HG03066 (cell line): ENCODE data around the gene MARK2.
A peak's percentile ranks its signal among the peaks of the same experiment; 100 is the strongest.
"Not testable (repeated sequence)": the region's sequence is repeated elsewhere in the genome, so short reads cannot be mapped to it uniquely, and the experiment has no call there.

Experiments
- ATAC-seq: cut with Tn5 transposase; IDR thresholded peaks from one replicate; pipeline ENCODE4 v1.9.1; 2021; ENCODE audit warnings: low read depth; ENCODE audit not compliant: unreplicated experiment

The MARK2 gene

DNA sequence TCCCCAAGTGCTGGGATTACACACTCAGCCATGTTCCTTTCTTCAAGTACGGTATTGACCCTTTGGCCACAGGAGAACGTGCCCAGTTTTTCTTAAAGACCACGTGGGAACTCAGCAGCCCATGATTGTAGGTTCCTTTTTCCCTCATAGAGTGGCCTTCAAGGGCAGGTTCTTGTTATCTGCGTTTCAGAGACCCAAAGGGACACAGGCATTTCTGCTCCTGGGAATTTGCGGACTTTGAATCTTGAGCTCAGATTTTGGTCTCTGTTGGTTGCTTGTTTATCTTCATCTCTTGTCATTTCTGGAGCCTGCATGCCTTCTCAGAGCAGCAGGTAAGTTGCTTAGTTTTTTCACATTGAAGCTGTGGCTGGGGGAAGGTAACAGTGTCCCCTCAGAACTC lies 12.0 kb downstream of the MARK2 start:
- no peak for ATAC-seq

DNA sequence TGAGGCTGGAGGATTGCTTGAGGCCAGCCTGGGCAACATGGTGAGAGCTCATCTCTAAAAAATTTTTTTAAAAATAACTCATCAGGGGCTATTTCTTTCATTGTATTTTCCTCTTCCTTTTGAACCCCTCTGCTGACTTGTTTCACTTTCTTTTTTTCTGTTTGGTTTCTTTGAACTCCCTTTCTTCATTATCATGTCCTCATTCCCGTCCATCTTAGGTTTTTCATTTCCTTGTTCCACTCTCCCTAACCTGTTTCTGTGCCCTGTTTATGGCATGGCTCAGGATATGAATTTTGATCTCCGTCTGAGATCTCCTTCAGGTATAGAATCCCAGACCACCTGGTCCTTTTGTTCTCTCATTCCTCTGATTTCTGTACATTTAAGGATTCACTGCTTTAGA lies 12.5 kb downstream of the MARK2 start:
- ATAC-seq: no peak

DNA sequence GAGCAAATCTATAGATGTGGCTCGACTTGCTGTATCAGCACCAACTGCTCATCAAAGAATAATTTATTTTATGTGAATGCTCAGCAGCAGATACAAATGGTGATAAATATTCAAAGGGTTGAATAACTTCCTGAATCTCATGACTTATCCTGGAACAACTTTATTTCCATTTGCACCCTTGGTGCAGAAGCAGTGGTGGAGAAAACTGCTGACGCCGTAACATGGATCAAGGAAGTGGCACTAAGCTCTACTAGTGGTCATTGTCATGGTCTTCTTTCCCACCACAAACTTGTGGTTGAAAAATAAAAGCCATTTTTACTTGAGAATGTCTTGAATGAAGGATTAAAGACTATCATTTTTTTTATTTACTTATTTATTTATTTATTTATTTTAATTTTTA lies 14.6 kb downstream of the MARK2 start:
- no peak for ATAC-seq

DNA sequence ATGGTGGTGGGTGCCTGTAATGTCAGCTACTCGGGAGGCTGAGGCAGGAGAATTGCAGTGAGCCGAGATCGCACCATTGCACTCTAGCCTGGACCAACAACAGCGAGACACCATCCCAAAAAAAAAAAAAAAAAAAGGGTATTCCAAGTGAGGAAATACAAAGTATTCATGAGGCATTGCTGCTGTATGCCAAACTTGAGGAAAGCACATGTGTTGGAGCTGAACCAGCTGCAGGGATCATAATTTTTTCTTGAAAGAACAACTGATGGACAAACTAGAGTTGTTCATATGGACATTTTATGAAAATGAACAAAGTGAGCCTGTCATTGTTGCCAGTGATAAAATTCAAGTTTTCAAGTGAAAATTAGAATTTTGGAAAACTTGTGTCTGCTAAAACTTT lies 15.8 kb downstream of the MARK2 start:
- no peak for ATAC-seq

DNA sequence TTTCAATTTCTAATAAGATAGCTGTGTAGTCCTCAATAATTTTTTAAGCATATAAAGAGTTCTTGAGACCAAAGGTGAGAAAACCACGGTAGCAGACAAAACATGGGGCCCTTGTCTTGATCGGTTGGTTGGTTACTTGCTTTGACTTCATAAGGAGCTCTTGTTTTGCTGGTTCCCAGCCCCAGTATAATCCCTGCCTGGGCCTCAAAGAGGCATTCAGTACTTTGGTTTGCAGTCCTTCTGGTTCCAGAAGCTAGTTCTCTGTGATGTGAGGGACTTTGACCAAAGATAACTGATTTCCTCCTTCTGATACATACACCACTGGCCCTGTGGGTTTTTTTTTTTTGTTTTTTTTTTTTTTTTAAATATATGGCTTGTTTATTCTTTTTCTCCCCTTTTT lies 17.1 kb downstream of the MARK2 start:
- no peak for ATAC-seq

DNA sequence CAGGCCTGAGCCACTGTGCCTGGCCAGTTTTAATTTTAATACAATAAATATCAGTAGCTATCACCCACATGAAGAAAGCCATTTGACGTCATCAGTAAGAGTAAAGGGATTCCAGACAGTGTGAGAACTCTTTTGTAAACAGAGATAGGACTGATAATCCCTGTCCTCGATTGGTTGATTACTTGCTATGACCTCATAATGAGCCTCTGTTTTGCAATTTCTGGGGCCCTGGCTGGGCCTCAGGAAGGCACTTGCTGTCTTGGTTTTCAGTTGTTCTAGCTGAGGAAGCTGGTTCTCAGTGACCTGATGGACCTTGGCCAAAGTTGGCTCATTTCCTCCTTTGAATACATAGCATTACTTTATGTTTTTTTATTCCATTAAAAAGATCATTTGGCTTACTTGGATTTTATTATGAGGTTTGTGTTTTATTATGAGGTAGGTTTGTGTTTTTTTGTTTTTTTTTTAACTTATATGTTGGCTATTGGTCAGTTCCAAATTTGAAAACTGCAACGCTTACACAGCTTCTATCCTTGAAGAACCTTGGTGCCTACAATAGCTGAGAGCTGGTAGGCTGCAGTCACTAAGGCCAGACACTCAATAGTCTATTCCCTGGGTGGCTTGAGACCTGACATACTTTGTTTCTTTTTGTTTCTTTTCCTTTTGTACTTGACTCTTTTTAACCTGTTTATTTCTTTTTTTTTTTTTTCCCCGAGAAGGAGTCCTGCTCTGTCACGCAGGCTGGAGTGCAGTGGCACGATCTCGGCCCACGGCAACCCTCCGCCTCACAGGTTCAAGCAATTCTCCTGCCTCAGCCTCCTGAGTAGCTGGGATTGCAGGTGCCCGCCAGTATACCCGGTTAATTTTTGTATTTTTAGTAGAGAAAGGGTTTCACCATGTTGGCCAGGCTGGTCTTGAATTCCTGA lies 20.0 kb downstream of the MARK2 start:
- ATAC-seq: no peak

DNA sequence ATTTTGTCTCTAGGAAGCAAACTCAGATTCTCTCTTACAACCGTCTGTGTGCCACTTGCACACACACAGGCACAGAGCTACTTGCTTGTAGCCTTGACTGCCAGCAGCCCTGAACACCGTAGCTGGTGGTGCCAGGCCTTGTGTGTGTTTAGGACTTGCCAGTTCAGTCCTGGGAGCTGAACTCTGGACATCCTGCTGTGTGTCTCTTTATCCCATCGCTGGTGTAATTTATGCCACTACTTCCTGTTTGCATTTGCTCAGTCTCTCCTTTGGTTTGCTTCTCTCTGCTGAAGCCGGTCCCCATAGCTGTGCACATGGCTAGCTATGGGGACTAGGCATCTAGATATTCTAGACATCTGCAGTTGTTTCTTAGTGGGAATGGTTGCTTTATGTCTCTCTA lies 24.0 kb downstream of the MARK2 start:
- ATAC-seq: no peak

DNA sequence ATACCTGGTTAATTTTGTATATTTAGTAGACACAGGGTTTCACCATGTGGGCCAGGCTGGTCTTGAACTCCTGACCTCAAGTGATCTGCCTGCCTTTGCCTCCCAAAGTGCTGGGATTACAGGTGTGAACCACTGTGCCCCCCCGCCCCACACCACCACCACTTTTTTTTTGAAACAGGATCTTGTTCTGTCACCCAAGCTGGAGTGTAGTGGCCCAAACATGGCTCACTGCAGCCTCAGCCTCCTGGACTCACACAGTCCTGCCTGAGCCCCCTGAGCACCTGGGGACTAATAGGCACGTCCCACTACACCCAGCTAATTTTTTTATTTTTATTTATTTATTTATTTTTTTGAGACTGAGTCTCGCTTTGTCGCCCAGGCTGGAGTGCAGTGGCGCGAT lies 24.7 kb downstream of the MARK2 start:
- not testable (repeated sequence) for ATAC-seq

DNA sequence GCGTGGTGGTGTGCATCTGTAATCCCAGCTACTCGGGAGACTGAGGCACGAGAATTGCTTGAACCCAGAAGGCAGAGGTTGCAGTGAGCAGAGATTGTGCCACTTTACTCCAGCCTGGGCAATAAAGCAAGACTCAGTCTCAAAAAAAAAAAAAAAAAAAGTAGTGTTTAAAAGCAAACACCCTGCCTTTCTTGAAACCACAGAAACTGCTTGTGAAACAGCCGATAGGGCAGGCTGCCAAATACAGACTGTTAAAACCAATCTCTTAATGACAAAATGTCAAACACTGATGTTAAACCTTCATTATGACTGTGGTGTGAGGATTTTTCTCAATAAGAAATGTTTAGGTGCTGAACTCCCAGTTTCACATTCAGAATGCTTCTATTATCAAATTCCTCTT lies 27.3 kb downstream of the MARK2 start:
- peak; percentile 85 for ATAC-seq

DNA sequence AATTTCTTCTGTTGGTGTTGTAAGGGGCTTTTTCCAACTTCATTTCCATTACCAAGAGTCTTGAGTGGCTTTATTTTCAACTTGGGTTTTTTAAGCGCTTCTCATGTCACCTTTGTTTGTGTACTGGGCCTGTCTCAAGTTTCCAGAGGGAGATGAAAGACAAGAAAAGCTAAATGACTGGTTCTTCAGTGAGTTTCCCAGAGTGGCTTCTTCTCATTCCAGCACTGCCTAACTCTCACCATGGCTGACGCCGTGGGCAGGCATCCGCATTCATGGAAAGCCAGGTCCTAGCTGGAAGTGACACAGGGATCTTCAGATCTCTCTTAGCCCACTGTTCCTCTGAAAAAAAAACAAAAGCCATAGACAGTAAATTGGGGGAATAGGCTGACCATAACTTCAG lies 28.6 kb downstream of the MARK2 start:
- no peak for ATAC-seq

DNA sequence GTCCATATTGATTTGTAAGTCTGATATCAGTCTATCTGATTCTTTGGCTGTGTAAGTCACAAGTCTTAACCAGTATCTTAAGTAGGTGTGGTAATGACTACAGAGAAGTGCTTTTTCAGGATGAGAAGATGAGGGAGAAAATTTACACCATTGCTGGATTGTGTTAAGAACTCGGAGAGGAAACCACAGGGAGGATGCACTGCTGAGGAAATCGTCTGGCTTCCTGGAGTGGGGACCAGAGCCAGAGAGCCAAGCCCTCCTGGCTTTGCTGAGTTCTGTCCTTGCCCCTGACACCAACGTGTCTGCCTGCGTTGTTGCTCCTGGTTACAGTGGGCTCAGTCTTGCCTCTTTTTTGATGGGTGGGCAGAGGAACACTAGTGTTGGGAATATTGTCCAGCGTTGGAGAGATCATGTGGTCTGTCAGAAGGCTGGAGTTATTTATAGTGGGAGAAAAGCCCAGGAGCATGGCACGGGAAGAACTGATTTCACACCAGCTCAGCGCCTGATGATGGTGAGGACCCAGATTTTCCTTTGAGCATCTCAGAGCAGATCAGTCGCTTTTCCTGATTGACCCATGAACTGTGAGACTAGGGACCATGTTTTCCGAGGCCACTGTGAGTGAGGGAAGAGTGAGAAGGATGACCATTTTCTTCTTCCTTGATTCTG lies 29.6 kb downstream of the MARK2 start:
- ATAC-seq: no peak

DNA sequence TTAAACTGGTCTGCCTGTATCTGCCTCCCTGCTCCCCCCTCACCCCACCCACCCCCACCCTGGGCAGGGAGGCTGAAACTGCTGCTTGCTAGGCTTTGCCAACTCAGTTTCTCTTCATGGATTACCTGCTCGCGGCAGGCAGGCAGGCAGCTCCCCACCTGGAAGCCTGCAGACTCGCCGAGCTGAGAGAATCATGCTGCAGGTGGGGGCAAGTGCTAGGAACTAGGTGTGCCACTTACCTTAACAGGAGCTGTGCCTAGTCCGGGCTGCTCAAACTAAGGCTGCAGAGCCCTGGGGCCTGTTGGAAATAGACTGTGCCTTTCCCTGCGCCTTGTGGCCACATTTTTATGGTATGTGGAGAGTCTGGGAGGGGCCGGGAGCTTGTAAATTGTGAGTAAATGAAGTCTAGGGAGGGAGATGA lies 30.3 kb downstream of the MARK2 start:
- no peak for ATAC-seq

DNA sequence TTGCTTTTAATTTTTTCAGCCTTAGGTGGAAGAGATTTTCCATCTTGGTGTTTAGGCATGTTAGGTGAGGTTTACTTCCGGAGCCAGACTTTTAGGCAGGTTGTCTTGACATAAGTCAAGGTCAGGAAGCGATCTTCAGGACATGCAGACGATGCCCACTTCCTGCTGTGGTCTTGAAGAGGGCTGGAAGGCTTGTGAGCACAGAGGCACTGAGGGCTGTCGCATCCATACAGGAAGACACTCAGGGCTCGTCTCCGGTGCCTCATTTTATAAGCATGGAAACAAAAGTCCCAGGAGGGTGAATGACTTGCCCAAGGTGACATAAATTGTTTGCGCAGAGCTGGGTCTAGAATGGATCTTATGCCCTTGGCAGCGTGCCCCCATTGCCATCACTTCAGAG lies 30.8 kb downstream of the MARK2 start:
- ATAC-seq: no peak

DNA sequence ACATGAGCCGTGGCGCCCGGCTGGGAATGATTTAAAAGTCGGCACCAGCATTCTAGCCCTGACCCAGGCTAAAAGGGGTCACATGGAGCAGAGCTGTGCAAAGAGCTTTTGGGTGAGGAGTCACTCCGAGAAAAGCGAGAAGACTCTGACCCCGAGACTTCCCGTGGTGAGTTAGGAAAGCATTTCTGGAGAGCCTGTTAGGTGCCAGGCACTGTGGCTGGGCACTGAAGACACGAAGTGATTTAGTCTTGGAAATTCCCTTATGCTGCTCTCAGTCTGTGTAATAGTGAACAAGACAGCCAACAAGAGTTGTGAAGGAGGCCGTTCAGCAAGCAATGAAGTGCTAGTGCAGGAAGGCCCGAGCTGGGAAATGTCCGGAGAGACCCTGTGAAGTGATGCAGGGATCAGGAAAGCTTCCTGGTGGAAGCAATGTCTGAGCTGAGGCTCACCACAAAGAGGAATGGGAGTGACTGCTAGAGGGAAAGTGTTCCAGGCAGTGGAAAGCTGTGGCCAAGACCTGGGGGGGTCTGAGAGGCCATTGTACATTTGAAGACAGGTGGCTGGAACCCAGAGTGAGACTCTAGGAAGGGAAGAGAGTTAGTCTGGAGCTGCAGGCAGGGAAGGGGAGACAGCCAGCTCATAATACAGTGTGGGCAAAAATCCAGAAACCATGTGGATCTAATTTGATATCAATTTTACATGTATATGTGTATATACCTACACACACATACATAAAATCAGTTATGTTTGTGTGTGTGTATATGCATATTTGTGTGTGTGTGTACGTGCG lies 31.6 kb downstream of the MARK2 start:
- no peak for ATAC-seq

DNA sequence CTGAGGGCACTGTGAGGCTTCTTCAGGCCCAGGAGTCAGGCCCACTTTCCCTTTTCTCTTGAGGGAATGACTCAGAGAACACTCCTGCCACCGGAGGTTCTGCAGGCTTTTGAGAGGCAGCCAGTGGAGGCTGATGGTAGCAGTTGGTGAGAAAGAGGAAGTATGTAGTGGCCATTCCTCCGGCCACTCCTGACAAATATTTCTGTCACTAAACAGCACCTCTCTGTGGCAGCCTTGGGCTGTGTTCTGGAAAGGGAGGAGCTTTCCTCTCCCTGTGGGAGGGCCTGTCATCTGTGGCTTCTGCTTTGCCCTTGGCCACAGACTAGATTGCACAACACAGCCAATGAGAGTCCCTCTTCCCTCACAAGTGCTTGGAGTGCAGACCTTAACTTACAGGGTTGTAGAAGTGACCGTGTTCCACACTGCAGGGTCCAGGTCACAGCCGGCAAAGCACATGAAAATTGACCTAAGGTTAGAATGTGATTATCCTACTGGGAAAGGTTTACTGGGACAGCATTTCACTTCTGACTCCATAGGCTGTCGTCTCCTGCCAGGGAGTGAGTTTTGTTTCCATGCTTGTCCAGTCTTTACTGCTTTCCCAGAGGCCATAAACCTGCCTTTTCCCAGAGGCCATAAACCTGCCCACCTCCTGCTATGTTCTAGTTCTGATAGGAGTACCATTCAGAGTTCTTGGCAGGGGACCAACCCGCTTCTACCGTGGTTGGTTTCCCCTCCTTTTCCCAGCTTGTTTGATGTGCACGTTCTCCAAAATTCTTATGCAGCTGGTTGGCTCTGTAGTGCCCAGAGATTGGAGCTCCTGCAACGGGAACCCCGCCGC lies 33.3 kb downstream of the MARK2 start:
- peak; percentile 95 for ATAC-seq

DNA sequence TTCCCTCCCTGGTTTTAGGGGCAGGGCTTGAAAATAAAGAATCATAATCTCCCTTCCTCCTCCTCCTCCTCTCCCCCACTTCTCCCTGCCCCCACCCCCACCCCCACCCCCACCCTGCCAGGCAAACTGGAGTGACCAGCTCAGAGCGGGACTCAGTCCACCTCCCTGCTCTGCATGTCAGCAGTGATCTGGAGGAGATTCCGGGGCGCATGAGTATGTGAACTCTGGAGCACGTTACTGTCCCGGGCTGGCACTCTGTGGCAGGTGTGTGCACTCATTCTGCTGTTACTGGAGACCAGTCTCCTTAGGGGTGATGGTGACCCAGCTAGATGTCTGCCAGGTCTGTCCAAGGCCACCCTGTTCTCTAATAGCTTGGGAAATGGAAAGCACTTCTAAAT lies 33.9 kb downstream of the MARK2 start:
- no peak for ATAC-seq

DNA sequence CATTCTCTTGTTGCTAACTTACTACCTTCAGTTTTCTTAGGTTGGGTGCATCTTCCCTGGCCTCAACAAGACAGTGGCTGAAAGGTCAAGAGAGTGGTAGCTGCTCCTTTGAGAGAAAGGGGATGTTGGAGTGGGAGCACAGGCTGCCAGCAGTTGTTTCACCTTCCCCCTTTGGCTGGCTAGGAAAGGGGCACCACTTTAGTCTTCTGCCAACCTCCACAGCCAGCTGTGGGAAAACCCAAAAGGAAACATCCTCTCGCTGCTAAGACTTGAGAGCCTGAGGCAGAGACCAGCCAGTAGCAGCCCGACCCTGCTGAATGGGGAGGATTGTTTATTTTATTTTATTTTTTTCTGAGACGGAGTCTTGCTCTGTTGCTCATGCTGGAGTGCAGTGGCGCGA lies 34.4 kb downstream of the MARK2 start:
- no peak for ATAC-seq

DNA sequence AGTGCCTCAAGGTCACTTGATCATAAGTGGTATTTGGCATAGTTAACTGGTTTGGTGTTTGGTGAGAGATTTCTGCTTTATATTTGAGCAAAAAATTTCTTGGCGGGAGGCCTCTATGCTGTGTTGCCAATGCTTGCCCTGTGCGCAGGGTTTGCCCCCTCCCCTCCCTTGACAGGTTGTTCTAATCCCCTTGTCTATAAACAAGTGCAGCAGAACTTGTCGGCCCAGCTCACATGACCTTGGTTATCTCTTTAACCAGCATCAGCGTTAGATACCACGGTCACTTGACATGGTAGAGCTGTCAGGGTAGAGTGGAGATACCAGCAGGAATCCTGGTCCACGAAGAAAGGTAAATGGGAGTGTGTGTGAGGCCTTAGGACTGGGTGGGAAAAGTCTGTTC lies 35.6 kb downstream of the MARK2 start:
- no peak for ATAC-seq

DNA sequence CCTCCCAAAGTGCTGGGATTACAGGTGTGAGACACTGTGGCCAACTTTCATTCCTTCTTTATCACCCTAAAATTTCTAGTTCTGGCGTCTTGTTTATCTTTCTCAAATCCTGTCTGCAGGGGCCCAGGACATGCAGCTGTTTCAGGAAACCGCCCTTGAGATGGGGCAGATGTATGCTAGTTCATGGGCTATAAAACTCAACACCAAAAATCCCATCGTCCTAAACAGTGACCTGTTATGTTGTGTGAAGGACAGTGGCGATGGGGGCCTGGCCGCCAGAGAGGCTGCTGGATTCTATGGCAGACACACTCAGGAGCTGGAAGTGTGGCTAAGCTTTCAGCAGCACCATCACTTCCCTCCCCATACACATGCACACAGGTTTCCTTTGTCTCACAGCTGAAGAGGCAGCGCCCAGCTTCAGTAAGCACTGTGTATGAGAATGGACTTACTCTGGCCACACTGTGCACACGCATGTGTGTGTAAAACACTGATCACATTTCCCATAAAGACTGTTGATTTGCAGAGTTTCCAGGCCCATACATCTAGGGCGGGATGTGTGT lies 36.7 kb downstream of the MARK2 start:
- no peak for ATAC-seq

DNA sequence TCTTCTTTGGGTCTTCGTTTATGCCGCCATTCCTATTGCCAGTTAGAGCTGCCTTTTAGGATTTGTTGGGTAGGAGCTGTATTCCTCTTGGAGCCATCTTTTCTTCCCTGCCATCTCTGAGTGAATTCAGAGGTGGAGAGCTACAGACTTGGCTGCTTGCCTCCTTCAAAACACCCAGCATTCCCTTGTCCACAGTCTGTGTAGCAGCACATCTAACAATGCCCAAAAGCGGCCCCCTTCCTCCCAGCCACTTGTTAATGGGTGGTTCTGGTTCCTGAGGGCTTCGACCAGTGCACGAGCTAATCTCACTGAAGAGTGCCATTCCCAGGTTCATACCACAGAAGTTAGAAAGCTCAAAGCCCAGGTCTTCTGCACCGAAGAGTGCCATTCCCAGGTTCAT lies 37.7 kb downstream of the MARK2 start:
- no peak for ATAC-seq
